ENCODE results near the gene CDK9.

DNA sequence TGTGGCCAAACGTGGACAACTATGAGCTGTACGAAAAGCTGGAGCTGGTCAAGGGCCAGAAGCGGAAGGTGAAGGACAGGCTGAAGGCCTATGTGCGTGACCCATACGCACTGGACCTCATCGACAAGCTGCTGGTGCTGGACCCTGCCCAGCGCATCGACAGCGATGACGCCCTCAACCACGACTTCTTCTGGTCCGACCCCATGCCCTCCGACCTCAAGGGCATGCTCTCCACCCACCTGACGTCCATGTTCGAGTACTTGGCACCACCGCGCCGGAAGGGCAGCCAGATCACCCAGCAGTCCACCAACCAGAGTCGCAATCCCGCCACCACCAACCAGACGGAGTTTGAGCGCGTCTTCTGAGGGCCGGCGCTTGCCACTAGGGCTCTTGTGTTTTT, 3.3 kb downstream of the CDK9 start:
- TF ChIP-seq ZFP3 (CRISPR knock-in tag; IDR thresholded peaks at IDR 0.05) (no peak), PPARA (CRISPR knock-in tag; IDR thresholded peaks at IDR 0.05; ENCODE audit: borderline replicate concordance) (no peak), TCF4 (CRISPR knock-in tag; IDR thresholded peaks at IDR 0.05; ENCODE audit: borderline replicate concordance) (no peak), ESRRG (CRISPR knock-in tag; IDR thresholded peaks at IDR 0.05) (no peak), ZNF565 (CRISPR knock-in tag; conservative IDR thresholded peaks at IDR 0.05; ENCODE audit: low read depth) (no peak), GLIS3 (CRISPR knock-in tag; IDR thresholded peaks at IDR 0.05) (no peak)
- TF ChIP-seq, protein P1, sequence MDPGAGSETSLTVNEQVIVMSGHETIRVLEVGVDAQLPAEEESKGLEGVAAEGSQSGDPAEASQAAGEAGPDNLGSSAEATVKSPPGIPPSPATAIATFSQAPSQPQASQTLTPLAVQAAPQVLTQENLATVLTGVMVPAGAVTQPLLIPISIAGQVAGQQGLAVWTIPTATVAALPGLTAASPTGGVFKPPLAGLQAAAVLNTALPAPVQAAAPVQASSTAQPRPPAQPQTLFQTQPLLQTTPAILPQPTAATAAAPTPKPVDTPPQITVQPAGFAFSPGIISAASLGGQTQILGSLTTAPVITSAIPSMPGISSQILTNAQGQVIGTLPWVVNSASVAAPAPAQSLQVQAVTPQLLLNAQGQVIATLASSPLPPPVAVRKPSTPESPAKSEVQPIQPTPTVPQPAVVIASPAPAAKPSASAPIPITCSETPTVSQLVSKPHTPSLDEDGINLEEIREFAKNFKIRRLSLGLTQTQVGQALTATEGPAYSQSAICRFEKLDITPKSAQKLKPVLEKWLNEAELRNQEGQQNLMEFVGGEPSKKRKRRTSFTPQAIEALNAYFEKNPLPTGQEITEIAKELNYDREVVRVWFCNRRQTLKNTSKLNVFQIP (CRISPR knock-in tag; IDR thresholded peaks at IDR 0.05; ENCODE audit: borderline replicate concordance, low read depth), result no peak
- TF ChIP-seq, protein P2, sequence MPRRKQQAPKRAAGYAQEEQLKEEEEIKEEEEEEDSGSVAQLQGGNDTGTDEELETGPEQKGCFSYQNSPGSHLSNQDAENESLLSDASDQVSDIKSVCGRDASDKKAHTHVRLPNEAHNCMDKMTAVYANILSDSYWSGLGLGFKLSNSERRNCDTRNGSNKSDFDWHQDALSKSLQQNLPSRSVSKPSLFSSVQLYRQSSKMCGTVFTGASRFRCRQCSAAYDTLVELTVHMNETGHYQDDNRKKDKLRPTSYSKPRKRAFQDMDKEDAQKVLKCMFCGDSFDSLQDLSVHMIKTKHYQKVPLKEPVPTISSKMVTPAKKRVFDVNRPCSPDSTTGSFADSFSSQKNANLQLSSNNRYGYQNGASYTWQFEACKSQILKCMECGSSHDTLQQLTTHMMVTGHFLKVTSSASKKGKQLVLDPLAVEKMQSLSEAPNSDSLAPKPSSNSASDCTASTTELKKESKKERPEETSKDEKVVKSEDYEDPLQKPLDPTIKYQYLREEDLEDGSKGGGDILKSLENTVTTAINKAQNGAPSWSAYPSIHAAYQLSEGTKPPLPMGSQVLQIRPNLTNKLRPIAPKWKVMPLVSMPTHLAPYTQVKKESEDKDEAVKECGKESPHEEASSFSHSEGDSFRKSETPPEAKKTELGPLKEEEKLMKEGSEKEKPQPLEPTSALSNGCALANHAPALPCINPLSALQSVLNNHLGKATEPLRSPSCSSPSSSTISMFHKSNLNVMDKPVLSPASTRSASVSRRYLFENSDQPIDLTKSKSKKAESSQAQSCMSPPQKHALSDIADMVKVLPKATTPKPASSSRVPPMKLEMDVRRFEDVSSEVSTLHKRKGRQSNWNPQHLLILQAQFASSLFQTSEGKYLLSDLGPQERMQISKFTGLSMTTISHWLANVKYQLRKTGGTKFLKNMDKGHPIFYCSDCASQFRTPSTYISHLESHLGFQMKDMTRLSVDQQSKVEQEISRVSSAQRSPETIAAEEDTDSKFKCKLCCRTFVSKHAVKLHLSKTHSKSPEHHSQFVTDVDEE (CRISPR knock-in tag; IDR thresholded peaks at IDR 0.05), result no peak
- TF ChIP-seq, protein P3, sequence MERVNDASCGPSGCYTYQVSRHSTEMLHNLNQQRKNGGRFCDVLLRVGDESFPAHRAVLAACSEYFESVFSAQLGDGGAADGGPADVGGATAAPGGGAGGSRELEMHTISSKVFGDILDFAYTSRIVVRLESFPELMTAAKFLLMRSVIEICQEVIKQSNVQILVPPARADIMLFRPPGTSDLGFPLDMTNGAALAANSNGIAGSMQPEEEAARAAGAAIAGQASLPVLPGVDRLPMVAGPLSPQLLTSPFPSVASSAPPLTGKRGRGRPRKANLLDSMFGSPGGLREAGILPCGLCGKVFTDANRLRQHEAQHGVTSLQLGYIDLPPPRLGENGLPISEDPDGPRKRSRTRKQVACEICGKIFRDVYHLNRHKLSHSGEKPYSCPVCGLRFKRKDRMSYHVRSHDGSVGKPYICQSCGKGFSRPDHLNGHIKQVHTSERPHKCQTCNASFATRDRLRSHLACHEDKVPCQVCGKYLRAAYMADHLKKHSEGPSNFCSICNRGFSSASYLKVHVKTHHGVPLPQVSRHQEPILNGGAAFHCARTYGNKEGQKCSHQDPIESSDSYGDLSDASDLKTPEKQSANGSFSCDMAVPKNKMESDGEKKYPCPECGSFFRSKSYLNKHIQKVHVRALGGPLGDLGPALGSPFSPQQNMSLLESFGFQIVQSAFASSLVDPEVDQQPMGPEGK (CRISPR knock-in tag; IDR thresholded peaks at IDR 0.05; ENCODE audit: borderline replicate concordance), result no peak

Data from SK-N-SH treated with all-trans-retinoic acid at 6 μM for 48 hours (cell line).